ENCODE results near the gene DNAAF1.

GRCh38 chr16:84196727-84197394 lies 51.8 kb downstream of the DNAAF1 start:
- no peak for TF ChIP-seq POLR2A (IDR thresholded peaks at IDR 0.05)
- TF ChIP-seq CTCF (IDR thresholded peaks at IDR 0.05): no peak

Measured in esophagus squamous epithelium (tissue), 4 donors.